ENCODE data around the gene TNFSF18.
"Not testable (repeated sequence)": the region's sequence is repeated elsewhere in the genome, so short reads cannot be mapped to it uniquely, and the experiment has no call there.

Gene TNFSF18

GRCh38 chr1:173084292-173084691, 33.6 kb upstream of the TNFSF18 start:
- CTCF ChIA-PET, result no interaction called here
- 100% methylated on average over 4 of the region's 6 CpGs for WGBS (ENCODE audit: insufficient coverage)
- DNase-seq, result no peak

GRCh38 chr1:173082913-173083312, 32.2 kb upstream of the TNFSF18 start:
- CTCF ChIA-PET, result no interaction called here
- POLR2A ChIA-PET, result no interaction called here

More at GRCh38 chr1:173084292-173084691, 33.6 kb upstream of the TNFSF18 start:
- H3K9me3 ChIP-seq (ENCODE audit: control extremely low read depth in 1 of 5, control insufficient read depth in 4 of 5, insufficient read depth in 2 of 5, low read depth in 1 of 5, low read length in 4 of 5), result no peaks in the 10 kb centered on the region
- no peak overlapping the region for H3K27ac ChIP-seq (ENCODE audit: insufficient read depth in 1 of 2, low read depth in 1 of 2, low read length in 2 of 2, poor library complexity in 1 of 2, severe bottlenecking in 2 of 2)
- H3K27me3 ChIP-seq (replicated peaks in 2 of 5; ENCODE audit: control insufficient read depth in 4 of 5, insufficient read depth in 5 of 5, low read length in 4 of 5), result no peaks in the 10 kb centered on the region
- H3K4me1 ChIP-seq (ENCODE audit: control extremely low read depth in 1 of 4, control insufficient read depth in 4 of 4, insufficient read depth in 4 of 4, low read length in 3 of 4), result no peaks in the 10 kb centered on the region
- no peak overlapping the region for H3K4me3 ChIP-seq (ENCODE audit: control insufficient read depth in 1 of 7, extremely low read depth in 1 of 7, insufficient read depth in 4 of 7, low read depth in 2 of 7, low read length in 6 of 7)
- POLR2A ChIA-PET, result no interaction called here
- H3K36me3 ChIP-seq (ENCODE audit: control insufficient read depth in 4 of 4, insufficient read depth in 4 of 4, low read length in 3 of 4), result no peaks in the 10 kb centered on the region

GRCh38 chr1:173074217-173074616, 23.5 kb upstream of the TNFSF18 start:
- H3K9me3 ChIP-seq (ENCODE audit: control extremely low read depth in 1 of 5, control insufficient read depth in 4 of 5, insufficient read depth in 2 of 5, low read depth in 1 of 5, low read length in 4 of 5); POLR2A ChIA-PET; DNase-seq; H3K27me3 ChIP-seq (replicated peaks in 2 of 5; ENCODE audit: control insufficient read depth in 4 of 5, insufficient read depth in 5 of 5, low read length in 4 of 5); H3K4me3 ChIP-seq (ENCODE audit: control insufficient read depth in 1 of 7, extremely low read depth in 1 of 7, insufficient read depth in 4 of 7, low read depth in 2 of 7, low read length in 6 of 7); H3K4me1 ChIP-seq (ENCODE audit: control extremely low read depth in 1 of 4, control insufficient read depth in 4 of 4, insufficient read depth in 4 of 4, low read length in 3 of 4); CTCF ChIA-PET; H3K27ac ChIP-seq (ENCODE audit: insufficient read depth in 1 of 2, low read depth in 1 of 2, low read length in 2 of 2, poor library complexity in 1 of 2, severe bottlenecking in 2 of 2); H3K36me3 ChIP-seq (ENCODE audit: control insufficient read depth in 4 of 4, insufficient read depth in 4 of 4, low read length in 3 of 4): not testable (repeated sequence)
- 95% methylated on average over 6 of the region's 6 CpGs for WGBS (ENCODE audit: insufficient coverage)

More at GRCh38 chr1:173082913-173083312, 32.2 kb upstream of the TNFSF18 start:
- DNase-seq, result no peak
- H3K27me3 ChIP-seq (replicated peaks in 2 of 5; ENCODE audit: control insufficient read depth in 4 of 5, insufficient read depth in 5 of 5, low read length in 4 of 5), result no peaks in the 10 kb centered on the region
- WGBS (ENCODE audit: insufficient coverage), result no CpG with 5 or more reads among the region's 1 CpG
- H3K36me3 ChIP-seq (ENCODE audit: control insufficient read depth in 4 of 4, insufficient read depth in 4 of 4, low read length in 3 of 4), result no peaks in the 10 kb centered on the region
- H3K4me3 ChIP-seq (ENCODE audit: control insufficient read depth in 1 of 7, extremely low read depth in 1 of 7, insufficient read depth in 4 of 7, low read depth in 2 of 7, low read length in 6 of 7), result no peak overlapping the region
- H3K4me1 ChIP-seq (ENCODE audit: control extremely low read depth in 1 of 4, control insufficient read depth in 4 of 4, insufficient read depth in 4 of 4, low read length in 3 of 4), result no peaks in the 10 kb centered on the region
- H3K27ac ChIP-seq (ENCODE audit: insufficient read depth in 1 of 2, low read depth in 1 of 2, low read length in 2 of 2, poor library complexity in 1 of 2, severe bottlenecking in 2 of 2), result no peak overlapping the region
- no peaks in the 10 kb centered on the region for H3K9me3 ChIP-seq (ENCODE audit: control extremely low read depth in 1 of 5, control insufficient read depth in 4 of 5, insufficient read depth in 2 of 5, low read depth in 1 of 5, low read length in 4 of 5)

- H3K4me3 ChIP-seq (ENCODE audit: control insufficient read depth in 1 of 7, extremely low read depth in 1 of 7, insufficient read depth in 4 of 7, low read depth in 2 of 7, low read length in 6 of 7), result no peak overlapping the region
- POLR2A ChIA-PET, result interaction anchor here (0.6 kb wide), 1 partner anchor 18 kb away, joined by 3 read pairs; no protein-coding TSS in a partner anchor
- no peak for DNase-seq
- no peaks in the 10 kb centered on the region for H3K27me3 ChIP-seq (replicated peaks in 2 of 5; ENCODE audit: control insufficient read depth in 4 of 5, insufficient read depth in 5 of 5, low read length in 4 of 5)
- peaks cover 0 to 7% (median 0%) of the 10 kb centered on the region in 4 experiments for H3K4me1 ChIP-seq (ENCODE audit: control extremely low read depth in 1 of 4, control insufficient read depth in 4 of 4, insufficient read depth in 4 of 4, low read length in 3 of 4)
- CTCF ChIA-PET, result interaction anchor here (1.1 kb wide), 1 partner anchor 14 kb away, joined by 3 read pairs; no protein-coding TSS in a partner anchor
- H3K27ac ChIP-seq (ENCODE audit: insufficient read depth in 1 of 2, low read depth in 1 of 2, low read length in 2 of 2, poor library complexity in 1 of 2, severe bottlenecking in 2 of 2), result no peak overlapping the region
- no peaks in the 10 kb centered on the region for H3K36me3 ChIP-seq (ENCODE audit: control insufficient read depth in 4 of 4, insufficient read depth in 4 of 4, low read length in 3 of 4)
- 100% methylated on average over 2 of the region's 3 CpGs for WGBS (ENCODE audit: insufficient coverage)
- peaks cover 0 to 5% (median 0%) of the 10 kb centered on the region in 5 experiments for H3K9me3 ChIP-seq (ENCODE audit: control extremely low read depth in 1 of 5, control insufficient read depth in 4 of 5, insufficient read depth in 2 of 5, low read depth in 1 of 5, low read length in 4 of 5)
Measured at GRCh38 chr1:173064011-173064410, 13.3 kb upstream of the TNFSF18 start.

- DNase-seq, result no peak
- CTCF ChIA-PET, result no interaction called here
- Histone ChIP-seq H3K9me3 (ENCODE audit: control extremely low read depth in 1 of 5, control insufficient read depth in 4 of 5, insufficient read depth in 2 of 5, low read depth in 1 of 5, low read length in 4 of 5) (peaks cover 0 to 5% (median 0%) of the 10 kb centered on the region in 5 experiments), H3K27me3 (replicated peaks in 2 of 5; ENCODE audit: control insufficient read depth in 4 of 5, insufficient read depth in 5 of 5, low read length in 4 of 5) (no peaks in the 10 kb centered on the region), H3K36me3 (ENCODE audit: control insufficient read depth in 4 of 4, insufficient read depth in 4 of 4, low read length in 3 of 4) (no peaks in the 10 kb centered on the region), H3K27ac (ENCODE audit: insufficient read depth in 1 of 2, low read depth in 1 of 2, low read length in 2 of 2, poor library complexity in 1 of 2, severe bottlenecking in 2 of 2) (no peak overlapping the region), H3K4me3 (ENCODE audit: control insufficient read depth in 1 of 7, extremely low read depth in 1 of 7, insufficient read depth in 4 of 7, low read depth in 2 of 7, low read length in 6 of 7) (no peak overlapping the region), H3K4me1 (ENCODE audit: control extremely low read depth in 1 of 4, control insufficient read depth in 4 of 4, insufficient read depth in 4 of 4, low read length in 3 of 4) (peaks cover 0 to 7% (median 0%) of the 10 kb centered on the region in 4 experiments)
- POLR2A ChIA-PET, result no interaction called here
- WGBS (ENCODE audit: insufficient coverage), result no CpG with 5 or more reads among the region's 1 CpG
Measured at GRCh38 chr1:173063171-173063570, 12.4 kb upstream of the TNFSF18 start.

GRCh38 chr1:173062150-173062938, 11.6 kb upstream of the TNFSF18 start:
- ChIA-PET POLR2A (no interaction called here), CTCF (no interaction called here)
- Histone ChIP-seq H3K27ac (ENCODE audit: insufficient read depth in 1 of 2, low read depth in 1 of 2, low read length in 2 of 2, poor library complexity in 1 of 2, severe bottlenecking in 2 of 2) (no peak overlapping the region), H3K36me3 (ENCODE audit: control insufficient read depth in 4 of 4, insufficient read depth in 4 of 4, low read length in 3 of 4) (no peaks in the 10 kb centered on the region), H3K4me1 (ENCODE audit: control extremely low read depth in 1 of 4, control insufficient read depth in 4 of 4, insufficient read depth in 4 of 4, low read length in 3 of 4) (peaks cover 0 to 7% (median 2%) of the 10 kb centered on the region in 4 experiments), H3K27me3 (replicated peaks in 2 of 5; ENCODE audit: control insufficient read depth in 4 of 5, insufficient read depth in 5 of 5, low read length in 4 of 5) (no peaks in the 10 kb centered on the region), H3K4me3 (ENCODE audit: control insufficient read depth in 1 of 7, extremely low read depth in 1 of 7, insufficient read depth in 4 of 7, low read depth in 2 of 7, low read length in 6 of 7) (no peak overlapping the region), H3K9me3 (ENCODE audit: control extremely low read depth in 1 of 5, control insufficient read depth in 4 of 5, insufficient read depth in 2 of 5, low read depth in 1 of 5, low read length in 4 of 5) (peaks cover 0 to 5% (median 0%) of the 10 kb centered on the region in 5 experiments)
- 80% methylated on average over 1 of the region's 1 CpG for WGBS (ENCODE audit: insufficient coverage)
- peak in 1 of 3 donors; percentile 22 for DNase-seq

GRCh38 chr1:173058556-173058955, 7.8 kb upstream of the TNFSF18 start:
- H3K27me3 ChIP-seq (replicated peaks in 2 of 5; ENCODE audit: control insufficient read depth in 4 of 5, insufficient read depth in 5 of 5, low read length in 4 of 5), result no peaks in the 10 kb centered on the region
- H3K9me3 ChIP-seq (ENCODE audit: control extremely low read depth in 1 of 5, control insufficient read depth in 4 of 5, insufficient read depth in 2 of 5, low read depth in 1 of 5, low read length in 4 of 5), result no peaks in the 10 kb centered on the region
- CTCF ChIA-PET, result no interaction called here
- H3K4me3 ChIP-seq (ENCODE audit: control insufficient read depth in 1 of 7, extremely low read depth in 1 of 7, insufficient read depth in 4 of 7, low read depth in 2 of 7, low read length in 6 of 7), result no peak overlapping the region
- DNase-seq, result no peak
- POLR2A ChIA-PET, result no interaction called here
- no peaks in the 10 kb centered on the region for H3K36me3 ChIP-seq (ENCODE audit: control insufficient read depth in 4 of 4, insufficient read depth in 4 of 4, low read length in 3 of 4)
- H3K27ac ChIP-seq (ENCODE audit: insufficient read depth in 1 of 2, low read depth in 1 of 2, low read length in 2 of 2, poor library complexity in 1 of 2, severe bottlenecking in 2 of 2), result no peak overlapping the region
- no CpG with 5 or more reads among the region's 1 CpG for WGBS (ENCODE audit: insufficient coverage)
- H3K4me1 ChIP-seq (ENCODE audit: control extremely low read depth in 1 of 4, control insufficient read depth in 4 of 4, insufficient read depth in 4 of 4, low read length in 3 of 4), result peaks cover 0 to 7% (median 2%) of the 10 kb centered on the region in 4 experiments

Measured in common myeloid progenitor, CD34-positive (primary cell).